ENCODE results near the gene UCK2.

The UCK2 gene

DNA sequence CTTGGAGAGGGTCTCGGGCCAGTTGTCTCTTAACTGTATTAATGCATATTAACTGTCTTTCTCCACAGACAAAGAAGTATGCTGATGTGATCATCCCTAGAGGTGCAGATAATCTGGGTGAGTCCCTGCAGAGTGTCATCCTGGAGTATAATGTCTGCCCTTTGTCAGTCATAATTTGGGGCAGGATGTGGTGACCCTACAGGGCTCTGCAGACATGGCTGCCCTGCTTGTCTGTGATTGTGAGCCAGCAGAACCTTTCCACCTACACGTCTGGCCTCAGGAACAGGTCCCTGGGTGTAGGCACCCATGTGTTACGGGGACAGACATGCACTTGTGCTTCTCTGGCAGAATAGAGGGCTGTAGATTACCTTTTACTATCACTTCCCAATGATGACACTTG lies 78.4 kb downstream of the UCK2 start:
- no peak for DNase-seq

GRCh38 chr1:165907256-165907857 lies 79.9 kb downstream of the UCK2 start:
- DNase-seq: no peak

- no peak for DNase-seq
Observed at GRCh38 chr1:165910764-165911421, 83.5 kb downstream of the UCK2 start.

DNA sequence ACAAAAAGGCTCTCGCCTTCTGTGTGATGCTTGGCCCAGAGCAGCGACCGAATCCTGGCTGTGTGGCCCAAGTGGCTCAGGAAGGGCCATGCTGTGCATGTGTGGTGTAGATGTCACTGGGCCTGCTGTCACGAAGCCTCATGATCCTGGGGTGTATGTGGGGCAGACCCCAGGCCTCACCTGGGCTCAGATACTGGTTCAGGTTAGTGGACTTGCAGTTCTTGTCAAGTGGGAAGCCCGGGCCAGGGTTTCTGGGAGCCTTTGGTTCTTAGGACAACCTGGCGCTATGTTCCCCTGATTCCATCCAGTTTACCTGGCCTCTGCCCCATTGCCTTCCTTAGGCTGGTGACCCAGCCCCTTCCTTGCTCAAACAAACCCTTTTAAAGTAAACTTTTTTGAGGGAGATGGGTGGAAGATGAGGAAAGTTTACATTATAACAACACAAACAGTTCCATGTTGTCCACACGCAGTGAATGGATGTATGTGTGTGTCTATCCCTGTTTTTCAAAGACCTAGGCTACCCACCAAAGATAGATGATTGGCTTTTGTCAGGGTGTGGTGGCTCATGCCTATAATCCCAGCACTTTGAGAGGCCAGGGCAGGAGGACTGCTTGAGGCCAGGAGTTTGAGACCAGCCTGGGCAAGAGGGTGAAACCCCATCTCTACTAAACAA lies 84.3 kb downstream of the UCK2 start:
- DNase-seq: no peak

DNA sequence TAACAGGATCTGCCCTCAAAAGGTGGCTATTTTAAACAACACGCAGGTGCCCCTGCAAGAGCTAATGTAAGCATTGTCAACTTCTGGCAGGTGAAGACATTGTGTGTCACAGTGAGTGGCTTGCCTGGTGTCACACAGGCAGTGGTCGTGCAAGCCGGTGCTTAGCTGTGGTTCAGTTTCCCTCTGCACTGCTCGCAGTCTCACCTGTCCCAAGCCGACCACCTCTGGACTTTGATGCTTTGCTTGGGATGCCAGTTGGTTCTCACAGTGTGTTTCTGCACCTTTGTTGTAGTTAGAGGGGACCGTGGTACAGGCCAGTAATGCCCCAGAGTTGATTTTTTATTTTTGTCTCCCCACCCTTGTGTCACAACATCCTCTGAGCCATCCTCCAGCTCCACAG lies 85.2 kb downstream of the UCK2 start:
- DNase-seq: no peak

DNA sequence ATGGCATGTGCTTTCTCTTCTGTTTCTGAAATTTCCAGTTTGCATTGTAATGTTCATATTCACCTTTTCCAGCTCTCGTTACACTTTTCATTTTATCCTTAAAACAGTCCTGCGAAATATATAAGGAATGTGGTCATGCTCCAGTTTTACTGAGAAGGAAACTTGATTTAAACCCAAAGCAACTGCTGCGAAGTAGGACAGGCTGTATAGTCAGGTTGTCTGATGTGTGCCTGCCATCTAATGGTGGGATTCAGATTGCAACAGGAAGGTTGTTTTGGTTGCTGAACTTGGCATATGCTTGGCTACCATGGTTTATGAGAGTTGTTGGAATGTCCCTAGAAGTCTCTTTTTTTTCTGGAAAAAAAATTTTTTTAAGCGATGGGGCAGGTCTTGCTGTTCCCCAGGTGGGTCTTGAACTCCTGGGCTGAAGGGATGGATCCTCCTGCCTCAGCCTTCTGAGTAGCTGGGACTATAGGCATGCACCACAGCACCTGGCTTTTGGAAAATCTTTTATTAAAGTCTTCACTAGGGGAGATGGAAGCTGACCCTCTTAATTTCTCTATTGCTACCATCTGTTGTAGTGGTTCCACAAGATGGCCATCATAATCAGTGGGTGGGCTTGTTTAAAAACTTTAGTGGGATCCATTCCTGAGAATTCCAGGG lies 86.9 kb downstream of the UCK2 start:
- peak; percentile 4 for DNase-seq

GRCh38 chr1:165915480-165915879 lies 88.1 kb downstream of the UCK2 start:
- DNase-seq: no peak

DNA sequence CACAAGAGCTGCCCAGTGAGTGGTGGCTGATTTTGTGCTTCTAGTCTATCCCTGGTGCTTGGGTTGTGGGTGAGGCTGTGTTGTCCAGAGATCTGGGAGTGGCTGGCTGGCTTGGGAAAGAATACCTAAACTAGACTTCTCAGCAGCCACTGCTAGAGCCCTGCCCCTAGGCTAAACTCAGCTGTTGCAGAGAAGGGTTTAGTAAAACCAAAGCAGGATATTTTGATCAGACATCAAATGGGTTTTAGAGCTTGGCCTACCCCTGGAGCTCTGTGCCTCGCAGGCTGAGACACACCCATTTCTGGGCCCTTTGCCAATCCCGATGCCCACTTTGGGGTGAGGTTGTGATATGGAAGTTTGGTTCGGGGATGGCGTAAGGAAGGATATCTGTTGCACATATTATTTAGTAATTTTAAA lies 88.5 kb downstream of the UCK2 start:
- DNase-seq: no peak

DNA sequence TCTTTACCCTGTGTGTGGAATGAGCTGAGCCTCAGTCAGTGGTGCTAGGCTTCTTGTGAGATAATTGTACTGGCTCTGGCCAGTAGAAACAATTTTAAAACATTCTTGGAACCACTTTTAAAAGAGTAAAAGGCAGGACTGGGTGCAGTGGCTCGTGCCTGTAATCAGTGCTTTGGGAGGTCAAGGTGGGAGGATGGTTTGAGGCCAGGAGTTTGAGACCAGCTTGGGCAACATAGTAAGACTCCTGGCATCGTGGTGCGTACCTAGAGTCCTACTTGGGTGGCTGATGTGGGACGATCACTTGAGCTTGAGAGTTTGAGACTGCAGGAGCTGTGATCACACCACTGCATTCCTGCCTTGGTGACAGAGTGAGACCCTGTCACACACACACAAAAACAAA lies 89.8 kb downstream of the UCK2 start:
- DNase-seq: no peak

DNA sequence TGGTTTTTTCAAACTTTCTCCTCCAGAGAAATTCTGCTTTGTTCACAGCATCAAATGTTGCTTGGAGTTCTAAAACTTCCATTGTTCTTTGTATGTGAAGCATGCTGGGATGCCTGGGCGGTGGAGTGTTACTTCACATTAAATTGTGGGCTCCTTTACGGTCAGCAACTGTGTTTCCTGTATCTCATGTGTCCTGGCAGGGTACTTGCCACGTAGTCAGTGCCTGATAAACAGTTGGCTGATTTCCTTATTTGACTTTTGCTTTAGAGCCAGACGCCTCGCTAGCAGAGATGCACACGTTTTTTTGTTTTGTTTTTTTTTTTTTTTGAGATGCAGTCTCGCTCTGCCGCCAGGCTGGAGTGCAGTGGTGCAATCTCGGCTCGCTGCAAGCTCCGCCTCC lies 96.7 kb downstream of the UCK2 start:
- no peak for DNase-seq

DNA sequence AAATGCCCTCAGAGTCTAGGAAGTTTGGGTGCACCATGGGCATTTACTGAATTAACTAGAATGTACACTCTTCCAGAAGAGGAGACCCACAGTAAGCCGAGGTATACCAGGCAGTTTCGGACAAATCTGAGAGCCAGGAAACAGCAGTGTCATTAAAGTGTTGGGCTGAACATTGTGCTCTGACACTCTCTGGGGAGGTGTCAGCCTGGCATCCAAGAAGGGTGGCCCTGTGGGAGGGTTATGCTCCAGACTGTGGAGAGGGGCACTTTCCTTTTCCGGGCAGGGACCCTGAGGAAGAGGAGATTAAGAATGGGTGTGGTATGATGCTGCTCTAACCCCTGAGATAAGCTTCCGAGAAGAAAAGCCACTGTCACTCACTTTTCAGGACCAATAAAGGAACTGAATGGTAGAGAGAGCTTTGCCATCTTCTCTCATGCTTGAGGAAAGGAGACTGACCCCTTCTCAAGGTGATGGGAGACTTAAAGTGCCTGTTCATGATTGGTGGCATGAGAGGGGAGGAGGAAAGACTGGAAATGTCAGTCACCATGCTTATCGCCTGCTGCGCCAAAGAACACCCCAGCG lies 98.2 kb downstream of the UCK2 start:
- no peak for DNase-seq

GRCh38 chr1:165927169-165927568 lies 99.8 kb downstream of the UCK2 start:
- DNase-seq: no peak

GRCh38 chr1:165928075-165928731 lies 100.8 kb downstream of the UCK2 start:
- peak; percentile 4 for DNase-seq

DNA sequence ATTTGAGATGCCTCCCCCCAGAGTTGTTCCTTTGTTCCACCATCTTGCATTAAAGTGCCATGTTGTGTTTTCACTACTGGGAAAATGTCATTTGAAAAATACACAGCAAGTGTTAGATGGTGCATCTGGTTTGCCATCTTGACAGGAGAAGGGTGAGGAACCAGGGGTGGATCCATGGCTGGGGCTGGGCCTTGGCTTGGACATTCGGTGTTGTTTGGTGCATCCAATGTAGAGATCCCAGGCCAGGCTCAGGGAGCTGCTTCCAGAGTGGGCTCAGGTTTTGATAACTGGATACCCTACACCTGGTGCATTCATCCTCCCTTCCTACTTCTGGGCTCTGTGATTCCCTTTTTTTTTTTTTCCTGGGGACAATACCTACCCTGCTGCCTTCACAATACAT lies 103.5 kb downstream of the UCK2 start:
- DNase-seq: no peak

- no peak for DNase-seq
Observed at GRCh38 chr1:165933446-165934170, 106.2 kb downstream of the UCK2 start.

GRCh38 chr1:165936542-165936941 lies 109.1 kb downstream of the UCK2 start:
- no peak for DNase-seq

DNA sequence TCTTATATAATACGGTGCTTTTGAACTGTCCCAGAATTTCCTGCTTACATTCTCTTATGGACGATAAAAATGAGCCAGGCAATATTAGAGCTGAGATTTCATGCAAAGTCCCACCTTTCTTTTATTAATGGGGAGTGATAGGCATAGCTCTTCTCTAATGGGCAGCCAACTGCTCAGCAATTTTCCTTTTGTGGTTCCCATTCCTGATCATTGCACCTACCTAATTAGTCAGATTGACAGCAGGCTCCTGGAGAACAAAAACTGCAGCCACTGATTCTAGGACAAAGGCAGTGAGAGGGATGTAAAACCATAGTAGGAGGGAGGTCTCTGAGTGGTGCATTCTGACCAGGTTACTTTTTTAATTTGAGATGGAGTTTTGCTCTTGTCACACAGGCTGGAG lies 110.4 kb downstream of the UCK2 start:
- DNase-seq: no peak

GRCh38 chr1:165938844-165939243 lies 111.4 kb downstream of the UCK2 start:
- no peak for DNase-seq

GRCh38 chr1:165941531-165941930 lies 114.1 kb downstream of the UCK2 start:
- no peak for DNase-seq

DNA sequence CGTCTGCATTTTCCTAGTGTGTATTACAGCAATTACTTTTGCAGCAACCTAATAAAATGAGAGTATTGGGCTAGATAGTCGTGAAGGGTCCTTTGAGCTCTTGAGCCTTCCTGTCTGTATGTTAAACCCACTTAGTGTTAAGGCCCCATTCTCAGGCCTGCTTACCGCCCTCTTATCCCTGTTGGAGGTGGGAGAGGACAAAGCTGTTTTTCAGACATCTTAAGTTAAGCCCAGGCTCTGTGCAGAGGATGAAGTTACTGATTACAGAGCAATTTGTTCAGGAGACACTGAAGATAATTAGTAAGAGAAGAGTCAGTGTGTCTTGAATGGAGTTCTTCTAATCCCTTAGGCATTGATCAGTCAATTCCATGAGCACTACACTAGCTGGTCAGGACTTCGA lies 114.6 kb downstream of the UCK2 start:
- DNase-seq: no peak

GRCh38 chr1:165942927-165943597 lies 115.6 kb downstream of the UCK2 start:
- no peak for DNase-seq

GRCh38 chr1:165945911-165946310 lies 118.5 kb downstream of the UCK2 start:
- no peak for DNase-seq

Data from NCI-H2029 (cell line).